CD4-positive, alpha-beta T cell treated with Interleukin-1 beta for 1 hour (primary cell): ENCODE data around the gene MEIS1.
"Not testable (repeated sequence)": the region's sequence is repeated elsewhere in the genome, so short reads cannot be mapped to it uniquely, and the experiment has no call there.

Experiments
- DNase-seq, 2 donors: peaks; one replicate each; pipeline ENCODE4 v3.0.0-alpha.2; 2020 to 2022

MEIS1 gene

GRCh38 chr2:66470199-66470598 is 35.3 kb downstream of the MEIS1 start:
- DNase-seq = no peak

- no peak for DNase-seq
These were observed 37.4 kb downstream of the MEIS1 start for GRCh38 chr2:66472225-66472843.

GRCh38 chr2:66477135-66477842 is 42.4 kb downstream of the MEIS1 start:
- no peak for DNase-seq

DNA sequence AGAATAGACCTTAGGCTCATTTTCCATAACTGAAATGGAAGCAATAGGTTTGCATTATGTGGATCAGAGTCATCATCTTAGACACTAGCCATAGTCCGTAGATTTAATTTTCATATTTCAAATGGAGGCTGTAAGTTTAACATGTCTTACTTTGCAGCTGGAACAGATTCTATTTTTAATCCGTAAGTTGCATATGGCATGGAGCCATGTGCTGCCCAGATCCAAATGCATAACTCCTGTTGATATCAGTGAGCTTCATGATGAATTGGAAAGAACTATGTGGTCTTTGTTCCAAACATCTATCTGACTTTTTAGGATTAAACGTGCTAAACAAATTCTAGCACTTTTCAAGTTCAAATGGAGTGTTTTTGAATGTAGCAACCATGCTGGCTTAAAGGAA is 43.4 kb downstream of the MEIS1 start:
- no peak for DNase-seq

GRCh38 chr2:66478731-66479316 is 43.9 kb downstream of the MEIS1 start:
- no peak for DNase-seq

DNA sequence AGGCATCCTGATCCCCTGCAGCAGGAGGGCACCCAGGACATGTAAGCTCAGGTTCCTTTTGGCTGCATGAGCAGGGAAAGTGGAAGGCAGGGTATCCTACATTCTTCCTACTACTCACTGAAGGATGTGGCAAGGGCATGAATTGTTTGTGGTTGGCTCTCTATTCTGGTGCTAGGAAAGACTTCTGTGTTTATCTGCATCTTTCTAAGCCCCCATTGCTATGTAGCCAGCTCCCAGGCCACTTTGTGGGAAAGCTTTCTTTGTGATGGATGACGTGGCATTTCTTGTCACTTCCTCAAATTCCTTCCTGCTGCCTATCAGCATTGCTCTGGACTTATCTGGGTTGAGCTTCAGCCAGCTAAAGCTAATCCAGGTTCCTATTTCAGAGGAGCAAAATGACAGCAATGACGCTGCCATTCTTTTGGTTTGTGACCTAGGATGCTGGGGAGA is 46.2 kb downstream of the MEIS1 start:
- DNase-seq = no peak

DNA sequence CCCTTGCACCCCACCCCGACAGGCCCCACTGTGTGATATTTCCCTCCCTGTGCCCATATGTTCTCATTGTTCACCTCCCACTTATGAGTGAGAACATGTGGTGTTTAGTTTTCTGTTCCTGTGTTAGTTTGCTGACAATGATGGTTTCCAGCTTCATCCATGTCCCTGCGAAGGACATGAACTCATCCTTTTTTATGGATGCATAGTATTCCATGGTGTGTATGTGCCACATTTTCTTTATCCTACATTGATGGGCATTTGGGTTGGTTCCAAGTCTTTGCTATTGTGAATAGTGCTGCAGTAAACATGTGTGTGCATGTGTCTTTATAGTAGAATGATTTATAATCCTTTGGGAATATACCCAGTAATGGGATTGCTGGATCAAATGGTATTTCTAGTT is 50.3 kb downstream of the MEIS1 start:
- not testable (repeated sequence) for DNase-seq

DNA sequence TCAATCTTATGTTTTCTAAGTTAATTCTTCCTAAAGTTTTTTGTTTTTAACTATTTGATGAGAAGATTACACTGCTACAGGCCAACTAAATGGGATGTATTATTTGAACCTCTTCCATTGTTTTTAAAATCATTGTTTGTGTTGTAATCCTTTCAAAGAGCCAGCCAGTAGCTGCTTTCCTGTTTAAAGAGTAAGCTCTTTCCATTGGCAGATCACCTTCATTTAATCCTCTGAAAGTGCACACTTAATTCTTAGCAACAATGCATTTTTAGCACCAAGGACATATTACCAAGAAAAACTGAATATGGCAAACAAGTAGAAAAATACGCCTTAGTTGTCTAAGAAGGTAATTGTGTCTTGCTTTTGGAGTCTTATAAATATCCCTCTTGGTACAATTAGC is 54.0 kb downstream of the MEIS1 start:
- DNase-seq = no peak

GRCh38 chr2:66489436-66489835 is 54.5 kb downstream of the MEIS1 start:
- DNase-seq = no peak

DNA sequence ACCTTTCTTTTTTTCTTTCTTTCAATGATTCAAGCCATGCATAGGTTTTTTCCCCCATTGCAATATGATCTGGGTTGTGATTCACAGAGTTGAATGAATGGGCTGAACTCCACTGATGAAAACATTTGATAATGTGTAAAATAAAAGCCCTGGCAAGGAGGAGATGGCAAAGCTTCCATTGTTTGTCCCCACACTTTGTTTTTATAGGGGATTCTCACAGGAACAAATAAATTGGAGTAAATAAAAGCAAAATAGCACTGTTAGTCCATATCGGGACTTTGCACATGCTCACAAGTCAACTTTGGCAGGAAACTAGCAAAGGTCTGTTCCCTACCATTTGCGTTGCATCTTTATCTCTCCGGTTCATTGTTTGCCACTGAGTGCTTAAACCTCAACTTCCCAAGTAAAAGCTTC is 55.7 kb downstream of the MEIS1 start:
- no peak for DNase-seq

DNA sequence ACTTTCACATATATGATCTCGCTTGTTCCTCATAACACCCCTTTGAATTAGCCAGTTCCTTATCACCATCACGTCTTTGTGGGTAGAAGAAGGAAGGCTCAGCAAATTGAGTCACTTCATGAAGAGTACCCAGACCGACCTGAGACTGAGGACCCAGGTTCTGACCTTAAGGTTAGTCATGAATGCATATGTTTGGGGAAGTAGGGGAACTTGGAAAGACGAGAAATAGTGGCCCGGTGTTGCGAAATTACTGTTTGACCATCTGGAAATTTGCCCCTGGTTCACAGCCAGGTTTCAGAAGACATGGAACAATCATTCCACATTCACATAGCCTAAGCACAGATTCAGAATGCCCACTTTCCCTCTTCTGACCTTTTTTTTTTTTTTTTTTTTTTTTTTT is 59.8 kb downstream of the MEIS1 start:
- DNase-seq = no peak

- DNase-seq = no peak
These were observed 61.1 kb downstream of the MEIS1 start for GRCh38 chr2:66495788-66496640.

- DNase-seq = no peak
These were observed 61.9 kb downstream of the MEIS1 start for GRCh38 chr2:66496670-66497420.

DNA sequence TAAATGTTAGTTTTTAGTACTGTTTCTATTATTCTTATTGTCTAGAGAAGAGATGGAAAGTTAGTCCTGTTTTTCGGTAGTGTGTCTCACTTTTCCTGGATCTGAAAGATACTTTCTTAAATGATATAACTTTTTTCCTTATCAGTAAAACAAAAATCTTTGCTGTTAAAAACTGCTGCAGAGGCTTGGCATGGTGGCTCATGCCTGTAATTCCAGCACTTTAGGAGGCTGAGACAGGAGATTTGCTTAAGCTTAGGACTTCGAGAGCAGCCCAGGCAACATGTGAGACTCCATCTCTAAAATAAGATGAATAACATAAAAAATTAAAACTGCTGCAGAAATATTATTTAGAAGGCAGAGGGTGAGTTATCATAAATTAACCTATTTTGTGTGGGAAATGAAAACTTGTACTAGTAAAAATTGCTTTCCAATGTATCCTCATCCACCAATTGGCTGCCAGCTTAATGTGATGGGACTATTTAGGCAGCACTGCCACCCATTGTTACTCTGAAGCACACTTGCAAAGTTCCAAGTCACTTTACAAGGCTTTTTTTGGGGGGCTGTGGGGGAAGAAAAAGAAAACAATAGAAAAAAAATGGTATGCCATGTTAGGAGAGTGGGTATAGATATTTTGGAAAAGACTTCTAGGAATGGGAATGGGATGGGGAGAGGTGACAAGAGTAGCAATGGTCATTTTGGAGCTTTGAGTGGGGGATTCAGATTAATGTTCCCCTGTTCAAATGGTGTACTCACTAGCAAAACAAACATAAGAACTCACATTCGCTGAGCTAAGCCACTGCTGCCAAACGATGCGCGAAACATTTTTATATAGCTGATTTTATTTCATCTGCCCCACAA is 62.7 kb downstream of the MEIS1 start:
- no peak for DNase-seq

DNA sequence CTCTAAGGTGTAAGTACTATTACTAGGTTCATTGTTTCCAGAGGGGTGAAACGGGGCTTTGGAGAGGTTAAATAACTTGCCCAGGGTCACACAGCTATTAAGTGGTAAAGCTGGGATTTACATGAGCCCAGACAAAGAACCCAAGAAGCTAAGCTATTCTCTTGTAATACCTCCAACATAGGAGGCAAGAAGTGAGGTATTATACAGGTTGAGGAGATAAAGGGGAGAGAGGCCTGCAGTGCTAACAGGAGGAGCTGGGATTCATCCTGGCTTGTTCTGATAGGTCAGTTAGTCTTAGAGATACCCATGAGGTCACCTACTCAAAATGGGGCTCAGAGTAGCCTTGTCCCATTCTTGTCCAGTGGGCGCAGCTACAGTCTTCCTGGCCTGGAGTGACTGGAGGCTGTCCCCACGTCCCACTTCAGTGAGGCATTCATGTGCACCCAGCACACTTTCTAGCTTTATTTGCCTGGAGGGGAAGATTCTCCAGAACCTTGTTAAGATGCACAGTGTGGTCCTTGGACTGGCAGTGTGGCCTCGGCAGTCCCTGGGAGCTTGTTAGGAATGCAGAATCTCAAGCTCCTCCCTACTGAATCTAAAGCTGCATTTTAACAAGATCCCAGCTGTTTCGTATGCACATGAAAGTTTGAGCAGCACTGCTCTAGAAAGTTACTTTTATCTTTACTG is 63.5 kb downstream of the MEIS1 start:
- no peak for DNase-seq

DNA sequence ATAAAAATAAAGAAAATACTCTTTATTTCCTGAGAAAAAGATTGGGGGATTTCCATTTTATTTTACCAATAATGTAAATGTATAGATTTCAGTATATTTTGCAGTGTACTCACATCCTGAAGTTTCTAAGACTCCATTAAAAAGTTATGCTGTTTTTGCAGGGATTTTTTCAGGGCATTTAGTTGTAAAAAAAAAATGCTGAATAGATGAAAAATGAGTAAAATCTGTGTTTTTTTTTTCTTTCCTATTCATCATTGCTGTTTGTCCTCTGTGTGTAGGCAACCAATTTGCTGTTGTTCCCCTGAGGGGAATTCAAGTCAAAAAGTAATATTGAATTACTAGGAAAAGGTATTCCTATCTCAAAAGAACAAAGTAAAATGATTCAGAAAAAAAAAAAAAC is 66.3 kb downstream of the MEIS1 start:
- no peak for DNase-seq

DNA sequence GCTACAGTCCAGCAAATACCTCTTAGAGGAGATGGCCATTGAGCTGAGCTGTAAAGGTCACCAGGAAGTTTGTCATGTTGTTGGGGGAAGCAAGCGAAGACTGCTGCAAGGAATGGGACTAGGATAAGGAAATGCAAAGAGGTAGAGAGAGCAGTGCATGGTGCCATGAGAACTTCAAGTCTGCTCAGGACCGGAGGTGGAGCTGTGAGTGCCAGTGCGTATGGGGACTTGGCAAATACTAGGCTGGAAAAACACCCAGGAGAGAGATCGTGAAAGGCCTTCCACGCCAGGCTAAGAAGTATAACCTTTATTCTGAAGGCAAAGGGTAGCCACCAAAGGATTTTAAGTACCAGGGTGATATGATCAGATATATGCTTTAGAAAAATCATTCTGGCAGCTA is 71.3 kb downstream of the MEIS1 start:
- no peak for DNase-seq

- DNase-seq = no peak
These were observed 72.8 kb downstream of the MEIS1 start for GRCh38 chr2:66507673-66508201.

DNA sequence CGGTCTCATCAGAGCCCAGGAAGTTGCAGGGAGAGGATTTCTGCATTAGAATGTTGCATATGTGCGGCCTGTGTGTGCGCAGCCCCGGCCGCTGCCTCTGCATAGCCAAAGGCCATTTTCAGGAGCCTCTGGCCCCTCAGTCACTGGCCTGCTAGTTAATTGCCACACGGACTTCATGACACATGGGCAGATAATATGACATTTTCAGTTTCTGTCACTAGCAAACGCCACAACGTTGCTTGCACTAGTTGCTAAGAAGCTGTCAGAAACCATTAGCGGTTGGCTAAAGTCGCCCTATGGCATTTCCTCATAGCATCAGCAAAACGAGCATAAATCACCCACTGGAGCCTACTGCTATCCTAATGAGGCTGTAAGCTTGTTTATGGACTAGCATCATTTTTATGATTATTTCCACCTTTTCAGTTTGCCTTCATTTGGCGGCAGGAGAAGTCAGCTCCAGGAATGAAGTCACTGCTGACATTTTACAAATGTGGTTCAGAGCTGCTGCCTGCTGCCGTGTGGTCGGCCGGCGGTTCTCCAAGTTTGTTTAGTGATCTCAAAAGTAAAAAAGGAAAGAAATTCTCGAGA is 73.7 kb downstream of the MEIS1 start:
- no peak for DNase-seq

GRCh38 chr2:66509326-66509811 is 74.4 kb downstream of the MEIS1 start:
- DNase-seq = no peak
